OCI-LY1 (cell line): ENCODE results near the gene PROSER2.

Experiments used
- EZH2 ChIP-seq: fragments of 200-600 bp; sonication (generic), shearing (Covaris generic); IDR thresholded peaks from 2 replicates; pipeline ENCODE4 v1.8.0; 2017; ENCODE audit warnings: borderline replicate concordance, mixed run types, mild to moderate bottlenecking, antibody characterized with exemption, low read length, moderate library complexity, mixed read lengths
- TF ChIP-seq, protein P1 (sequence below): fragments of 200-600 bp; sonication (generic), shearing (Covaris generic); IDR thresholded peaks from 2 replicates; pipeline ENCODE4 v1.5.1; 2017; ENCODE audit warnings: mild to moderate bottlenecking, antibody characterized with exemption, low read length, moderate library complexity, mixed read lengths

DNA sequence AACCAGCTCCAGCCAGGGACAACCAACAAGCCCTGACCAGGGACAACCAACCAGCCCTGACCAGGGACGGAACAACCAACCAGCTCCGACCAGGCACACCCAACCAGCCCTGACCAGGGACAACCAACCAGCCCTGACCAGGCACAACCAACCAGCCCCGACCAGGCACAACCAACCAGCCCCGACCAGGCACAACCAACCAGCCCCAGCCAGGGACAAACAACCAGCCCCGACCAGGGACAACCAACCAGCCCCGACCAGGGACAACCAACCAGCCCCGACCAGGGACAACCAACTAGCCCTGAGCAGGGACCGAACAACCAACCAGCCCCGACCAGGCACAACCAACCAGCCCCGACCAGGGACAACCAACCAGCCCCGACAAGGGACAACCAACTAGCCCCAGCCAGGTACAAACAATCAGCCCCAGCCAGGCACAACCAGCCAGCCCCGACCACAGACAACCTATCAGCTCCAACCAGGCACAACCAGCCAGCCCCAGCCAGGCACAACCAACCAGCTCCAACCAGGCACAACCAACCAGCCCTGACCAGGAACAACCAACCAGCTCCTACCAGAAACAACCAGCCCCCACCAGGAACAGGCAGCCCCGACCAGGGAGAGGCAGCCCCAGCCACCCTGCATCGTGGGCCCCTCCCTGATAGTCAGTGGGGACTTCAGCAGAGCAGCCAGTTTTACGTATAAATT, 56.4 kb downstream of the PROSER2 start:
- TF ChIP-seq, protein P1, sequence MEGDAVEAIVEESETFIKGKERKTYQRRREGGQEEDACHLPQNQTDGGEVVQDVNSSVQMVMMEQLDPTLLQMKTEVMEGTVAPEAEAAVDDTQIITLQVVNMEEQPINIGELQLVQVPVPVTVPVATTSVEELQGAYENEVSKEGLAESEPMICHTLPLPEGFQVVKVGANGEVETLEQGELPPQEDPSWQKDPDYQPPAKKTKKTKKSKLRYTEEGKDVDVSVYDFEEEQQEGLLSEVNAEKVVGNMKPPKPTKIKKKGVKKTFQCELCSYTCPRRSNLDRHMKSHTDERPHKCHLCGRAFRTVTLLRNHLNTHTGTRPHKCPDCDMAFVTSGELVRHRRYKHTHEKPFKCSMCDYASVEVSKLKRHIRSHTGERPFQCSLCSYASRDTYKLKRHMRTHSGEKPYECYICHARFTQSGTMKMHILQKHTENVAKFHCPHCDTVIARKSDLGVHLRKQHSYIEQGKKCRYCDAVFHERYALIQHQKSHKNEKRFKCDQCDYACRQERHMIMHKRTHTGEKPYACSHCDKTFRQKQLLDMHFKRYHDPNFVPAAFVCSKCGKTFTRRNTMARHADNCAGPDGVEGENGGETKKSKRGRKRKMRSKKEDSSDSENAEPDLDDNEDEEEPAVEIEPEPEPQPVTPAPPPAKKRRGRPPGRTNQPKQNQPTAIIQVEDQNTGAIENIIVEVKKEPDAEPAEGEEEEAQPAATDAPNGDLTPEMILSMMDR = no peak
- TF ChIP-seq EZH2 = no peak
